ENCODE results near the gene ZNF324B. TPM values are rescaled to one million over a fixed set of nuclear protein-coding genes. Genes with fewer than 3 reads are reported as not detected.

ZNF324B gene
- total and polyA plus RNA-seq, 2 of the 8 experiments (the other 6 are each of a cell fraction or from before 2014, with no cell fraction given) = 2.9 to 6.0 TPM

DNA sequence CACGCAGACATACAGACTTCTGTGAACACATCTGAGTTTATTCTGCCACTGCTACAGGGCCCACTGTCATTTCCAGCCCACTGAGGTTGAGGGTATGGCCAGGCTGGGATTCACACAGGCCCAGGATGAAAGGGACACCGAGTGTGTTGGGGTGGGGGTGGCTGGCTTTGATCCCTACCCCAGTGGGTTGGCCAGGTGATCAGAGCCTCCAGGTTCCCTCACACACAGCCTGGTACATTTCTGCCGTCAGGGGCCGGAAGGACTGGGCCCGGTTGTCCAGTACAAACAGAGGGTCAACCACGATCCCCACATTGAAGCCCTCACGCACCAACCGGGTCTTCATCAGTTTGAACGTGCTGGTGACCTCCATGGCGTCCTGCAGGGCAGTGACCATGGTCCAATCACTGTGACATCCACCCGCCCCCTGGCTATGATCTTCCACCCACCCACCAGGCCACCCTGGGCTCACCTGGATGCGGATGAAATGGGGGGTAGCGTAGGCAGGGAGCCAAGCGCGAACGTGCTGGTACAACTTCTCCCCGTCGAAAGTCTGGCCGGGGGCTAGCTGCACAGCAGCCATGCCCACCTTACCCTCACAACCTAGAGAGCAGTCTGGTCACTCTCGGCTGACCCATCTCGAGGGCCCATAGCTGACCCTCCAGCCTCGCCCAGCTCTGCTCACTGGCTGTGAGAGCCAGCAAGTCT lies 47.0 kb downstream of the ZNF324B start:
- CTCF ChIA-PET (ENCODE audit: partially characterized antibody) = interaction anchor here (4.9 kb wide), 1 partner anchor 20 kb away, joined by 27 read pairs; the partner anchor contains the start of gene ZBTB45
- Histone ChIP-seq H3K4ac (replicated peaks; ENCODE audit: insufficient read length, low read depth, low read length) (peak overlapping the region; percentile 27), H3K23me2 (ENCODE audit: low read depth, low read length) (peaks cover 22% of the 10 kb centered on the region), H4K20me1 (replicated peaks in 1 of 2; ENCODE audit: control insufficient read depth in 1 of 2, insufficient read depth in 2 of 2, low read length in 2 of 2) (peaks cover 0 to 2% of the 10 kb centered on the region in 2 experiments), H4K8ac (ENCODE audit: extremely low read depth, insufficient read depth, low read length) (no peak overlapping the region), H3K4me3 (ENCODE audit: extremely low read depth in 1 of 4, insufficient read depth in 2 of 4, low read depth in 3 of 4, low read length in 4 of 4) (peak overlapping the region; percentile 72 to 83 (median 76)), H3K27me3 (replicated peaks in 1 of 4; ENCODE audit: control insufficient read depth in 3 of 4, extremely low read depth in 1 of 4, insufficient read depth in 3 of 4, low read length in 3 of 4) (no peaks in the 10 kb centered on the region), H2AK5ac (ENCODE audit: low read depth, low read length) (peak overlapping the region; percentile 45; the same call in 1 of the 2 replicates), H2BK12ac (ENCODE audit: low read depth, low read length) (no peak overlapping the region), H3K79me1 (ENCODE audit: low read depth, low read length) (peaks cover 8% of the 10 kb centered on the region), H3K56ac (replicated peaks; ENCODE audit: insufficient read length, low read depth, low read length) (peak overlapping the region; percentile 5), H3K36me3 (ENCODE audit: control insufficient read depth in 2 of 4, insufficient read depth in 4 of 4, low read length in 3 of 4) (no peaks in the 10 kb centered on the region), H2BK5ac (ENCODE audit: low read depth, low read length) (peak overlapping the region; percentile 84), H4K5ac (ENCODE audit: insufficient read length, low read depth, low read length) (no peak overlapping the region), H3K18ac (ENCODE audit: extremely low read depth, low read length) (peak overlapping the region; percentile 51; the same call in 1 of the 2 replicates), H2AFZ (ENCODE audit: low read length) (peak overlapping the region; percentile 81), H3K4me1 (replicated peaks in 1 of 4; ENCODE audit: control insufficient read depth in 3 of 4, insufficient read depth in 4 of 4, low read length in 3 of 4) (peaks cover 0 to 14% (median 7%) of the 10 kb centered on the region in 4 experiments; a peak in 4 of 7 replicates), H2BK20ac (ENCODE audit: low read length) (no peak overlapping the region), H3K27ac (ENCODE audit: low read depth, low read length) (no peak overlapping the region), H3K9me3 (ENCODE audit: insufficient read depth in 2 of 2, low read depth in 1 of 2, low read length in 1 of 2) (no peaks in the 10 kb centered on the region), H3K79me2 (ENCODE audit: control insufficient read depth in 1 of 2, insufficient read depth in 2 of 2, low read length in 2 of 2) (no peaks in the 10 kb centered on the region), H3K4me2 (ENCODE audit: insufficient read depth in 1 of 2, low read depth in 2 of 2, low read length in 2 of 2) (peak overlapping the region; percentile 93 to 96), H2BK120ac (replicated peaks; ENCODE audit: low read depth, low read length) (no peak overlapping the region), H4K91ac (replicated peaks; ENCODE audit: insufficient read length, low read length) (peak overlapping the region; percentile 45), H3K23ac (ENCODE audit: insufficient read length) (no peak overlapping the region), H2BK15ac (ENCODE audit: low read length) (0 out of 2 replicates have a peak overlapping the region, but pooled peaks have one; percentile 92), H3K9ac (replicated peaks in 1 of 4; ENCODE audit: extremely low read depth in 1 of 4, low read depth in 3 of 4, low read length in 3 of 4) (peak overlapping the region in 1 of 4 experiments; percentile 61; a peak in 5 of 7 replicates), H3K14ac (ENCODE audit: insufficient read length) (no peak overlapping the region)
- WGBS, 2 experiments (ENCODE audit: extremely low coverage in 1 of 2, insufficient coverage in 1 of 2, insufficient read length in 1 of 2, insufficient replicate concordance in 2 of 2, low coverage in 1 of 2, low lambda C conversion rate in 2 of 2, missing lambda C conversion rate in 1 of 2) = 49% methylated on average over 18 of the region's 22 CpGs; no CpG with 5 or more reads in 1 of the 2 experiments
- FAIRE-seq = no peak
- POLR2A ChIA-PET (ENCODE audit: partially characterized antibody) = interaction anchor here (1.1 to 3.6 kb wide), 10 partner anchors 10 to 90 kb away, joined by 3 to 14 read pairs (median 4); partner anchors contain the start of genes CHMP2A, SLC27A5, TRIM28 and ZNF584
- DNase-seq (ENCODE audit: low read depth in 1 of 2, low spot score in 2 of 2) = no peak
- TF ChIP-seq SRF (IDR thresholded peaks at IDR 0.05; ENCODE audit: low read depth, low read length) (no peak), CHD2 (IDR thresholded peaks at IDR 0.05; ENCODE audit: low read length) (no peak), HDAC6 (IDR thresholded peaks at IDR 0.05; ENCODE audit: low read depth, low read length) (no peak), JUND (IDR thresholded peaks at IDR 0.05; ENCODE audit: low read length) (no peak), EGR1 (IDR thresholded peaks at IDR 0.05; ENCODE audit: borderline replicate concordance, low read depth, low read length) (no peak), BRCA1 (IDR thresholded peaks at IDR 0.05; ENCODE audit: low read depth, low read length) (no peak), ASH2L (IDR thresholded peaks at IDR 0.05; ENCODE audit: low read length) (no peak), POU5F1 (IDR thresholded peaks at IDR 0.05; ENCODE audit: low read depth, low read length) (no peak), RXRA (IDR thresholded peaks at IDR 0.05; ENCODE audit: insufficient read depth, low read depth, low read length) (no peak), MAFK (IDR thresholded peaks at IDR 0.05; ENCODE audit: low read depth, low read length) (no peak), PHF8 (conservative IDR thresholded peaks at IDR 0.05; ENCODE audit: low read depth, low read length) (no peak), CBX8 (IDR thresholded peaks at IDR 0.05; ENCODE audit: borderline replicate concordance, low read depth, low read length) (no peak)

Measured in H1 (cell line).